Loucy (cell line): ENCODE measurements around the gene BEND5.

ENCODE experiments used
- EZH2phosphoT487 ChIP-seq: fragments of 200-600 bp; IDR thresholded peaks from 2 replicates; pipeline ENCODE4 v1.6.1; 2018; ENCODE audit warnings: antibody characterized with exemption, mild to moderate bottlenecking, moderate library complexity, borderline replicate concordance
- TF ChIP-seq, protein P1 (sequence below): fragments of 200-600 bp; sonication (generic); conservative IDR thresholded peaks from 2 replicates; pipeline ENCODE4 v1.5.1; 2014; ENCODE audit warnings: mild to moderate bottlenecking, antibody characterized with exemption, low read length

DNA sequence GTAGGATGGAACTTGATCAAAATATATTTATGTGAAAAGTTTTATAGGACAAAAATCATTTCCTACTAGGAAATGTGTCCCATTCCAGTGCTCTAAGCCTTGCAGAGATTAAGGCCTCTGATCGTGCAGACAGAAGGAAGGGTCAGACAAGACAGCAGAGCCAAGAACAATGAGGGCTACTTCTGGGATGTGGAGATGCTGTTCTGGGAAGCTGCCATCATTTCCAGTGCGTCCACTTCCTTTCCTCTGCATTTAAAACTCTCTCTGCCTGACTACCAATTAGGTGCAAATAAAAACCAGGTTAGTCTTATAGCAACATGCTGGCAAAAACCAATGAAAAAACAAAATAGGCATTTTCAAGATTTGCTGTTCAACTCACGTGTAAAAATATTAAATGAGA, 36.1 kb downstream of the BEND5 start:
- TF ChIP-seq, protein P1, sequence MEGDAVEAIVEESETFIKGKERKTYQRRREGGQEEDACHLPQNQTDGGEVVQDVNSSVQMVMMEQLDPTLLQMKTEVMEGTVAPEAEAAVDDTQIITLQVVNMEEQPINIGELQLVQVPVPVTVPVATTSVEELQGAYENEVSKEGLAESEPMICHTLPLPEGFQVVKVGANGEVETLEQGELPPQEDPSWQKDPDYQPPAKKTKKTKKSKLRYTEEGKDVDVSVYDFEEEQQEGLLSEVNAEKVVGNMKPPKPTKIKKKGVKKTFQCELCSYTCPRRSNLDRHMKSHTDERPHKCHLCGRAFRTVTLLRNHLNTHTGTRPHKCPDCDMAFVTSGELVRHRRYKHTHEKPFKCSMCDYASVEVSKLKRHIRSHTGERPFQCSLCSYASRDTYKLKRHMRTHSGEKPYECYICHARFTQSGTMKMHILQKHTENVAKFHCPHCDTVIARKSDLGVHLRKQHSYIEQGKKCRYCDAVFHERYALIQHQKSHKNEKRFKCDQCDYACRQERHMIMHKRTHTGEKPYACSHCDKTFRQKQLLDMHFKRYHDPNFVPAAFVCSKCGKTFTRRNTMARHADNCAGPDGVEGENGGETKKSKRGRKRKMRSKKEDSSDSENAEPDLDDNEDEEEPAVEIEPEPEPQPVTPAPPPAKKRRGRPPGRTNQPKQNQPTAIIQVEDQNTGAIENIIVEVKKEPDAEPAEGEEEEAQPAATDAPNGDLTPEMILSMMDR, result no peak
- no peak for TF ChIP-seq EZH2phosphoT487
